ENCODE results near the gene MEF2D.

MEF2D gene

GRCh38 chr1:156523801-156524480, 23.4 kb upstream of the MEF2D start:
- no peak for DNase-seq

DNA sequence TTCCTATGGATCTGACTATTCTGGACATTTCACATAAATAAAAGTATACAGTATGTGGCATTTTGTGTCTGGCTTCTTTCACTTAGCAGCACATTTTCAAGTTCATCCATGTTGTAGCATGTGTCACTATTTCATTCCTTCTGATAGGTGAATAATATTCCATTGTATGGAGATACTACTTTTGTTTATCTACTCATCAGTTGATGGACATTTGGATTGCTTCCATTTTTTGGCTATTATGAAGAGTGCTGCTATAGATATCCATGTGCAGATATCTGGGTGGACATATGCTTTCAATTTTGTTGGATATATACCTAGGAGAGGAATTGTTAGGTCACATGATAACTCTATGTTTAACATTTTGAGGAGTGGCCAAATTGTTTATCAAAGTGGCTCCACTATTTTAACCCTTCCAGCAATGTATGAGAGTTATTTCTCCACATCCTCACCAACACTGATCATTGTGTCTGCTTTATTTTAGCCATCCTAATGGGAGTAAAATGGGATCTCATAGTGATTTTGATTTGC, 21.9 kb upstream of the MEF2D start:
- no peak for DNase-seq

GRCh38 chr1:156517748-156518147, 17.2 kb upstream of the MEF2D start:
- DNase-seq, result no peak

- DNase-seq, result no peak
Observed at GRCh38 chr1:156516821-156517220, 16.2 kb upstream of the MEF2D start.

- no peak for DNase-seq
Observed at GRCh38 chr1:156515956-156516355, 15.4 kb upstream of the MEF2D start.

- DNase-seq, result no peak
Observed at GRCh38 chr1:156513185-156513584, 12.6 kb upstream of the MEF2D start.

GRCh38 chr1:156511644-156512043, 11.1 kb upstream of the MEF2D start:
- DNase-seq, result no peak

DNA sequence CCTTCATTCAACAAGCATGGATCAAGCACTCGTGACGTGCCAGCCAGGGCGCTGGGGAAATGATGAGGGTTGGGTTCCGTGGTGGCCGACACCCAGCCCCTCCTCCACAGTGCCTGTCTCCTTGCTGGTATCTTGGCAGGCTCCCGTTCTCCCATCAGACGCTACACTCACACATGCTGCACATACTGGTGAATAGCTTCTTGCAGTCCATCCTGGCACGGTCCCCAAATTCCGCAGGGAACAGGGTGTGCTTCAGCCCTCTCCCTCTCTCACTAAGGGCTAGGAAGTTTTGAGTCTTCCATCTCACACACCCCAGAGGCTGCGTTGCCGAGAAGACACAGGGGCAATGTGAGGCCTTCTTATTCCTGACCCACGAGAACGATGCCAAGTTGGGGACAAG, 10.1 kb upstream of the MEF2D start:
- no peak for DNase-seq

DNA sequence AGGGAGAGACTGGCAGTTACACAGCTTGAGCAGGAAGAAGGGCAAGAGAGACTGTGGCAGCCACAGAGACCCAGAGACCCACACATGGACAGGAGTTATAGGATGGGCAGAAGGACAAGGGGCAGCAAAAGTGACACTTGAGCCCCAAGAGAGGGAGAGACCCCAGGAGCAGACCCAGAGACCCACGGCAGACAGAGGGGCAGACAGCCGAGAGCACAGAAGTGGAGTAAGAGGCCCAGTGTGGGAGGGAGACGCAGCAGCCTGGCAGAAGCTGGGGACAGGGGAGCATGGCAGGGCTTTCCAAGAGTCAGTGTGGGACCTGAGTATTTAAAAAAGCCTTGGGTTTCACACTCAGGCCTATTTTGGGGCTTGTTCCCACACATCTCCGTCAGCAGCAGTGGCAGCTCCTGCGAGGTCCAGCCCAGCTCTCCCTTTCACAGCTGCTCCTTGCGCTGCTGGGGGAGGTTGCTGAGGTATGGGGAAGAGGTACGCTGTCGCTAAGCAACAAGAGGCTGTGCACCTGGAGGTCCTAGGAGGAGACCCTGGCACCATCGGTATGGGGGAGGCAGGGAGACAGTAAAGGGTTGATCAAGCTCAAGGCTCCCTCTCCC, 9.0 kb upstream of the MEF2D start:
- no peak for DNase-seq

DNA sequence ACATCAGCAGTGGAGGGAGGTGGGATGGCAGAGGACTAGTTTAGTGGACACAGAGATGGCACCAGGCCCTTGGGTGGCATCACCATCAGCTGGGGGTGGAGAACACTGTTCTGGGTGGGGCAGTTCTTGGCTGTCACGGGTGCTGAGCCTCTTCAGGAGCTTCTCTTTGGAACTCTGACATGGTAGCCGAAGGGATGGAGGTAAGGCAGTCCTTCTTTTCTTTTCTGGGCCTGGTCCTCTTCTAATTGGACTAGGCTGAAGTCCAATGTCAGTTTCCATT, 8.3 kb upstream of the MEF2D start:
- DNase-seq, result no peak

GRCh38 chr1:156508205-156508954, 7.8 kb upstream of the MEF2D start:
- peak; percentile 14 to 31 for DNase-seq

- DNase-seq, result no peak
Observed at GRCh38 chr1:156506450-156506849, 5.9 kb upstream of the MEF2D start.

GRCh38 chr1:156505679-156506298, 5.2 kb upstream of the MEF2D start:
- no peak for DNase-seq

DNA sequence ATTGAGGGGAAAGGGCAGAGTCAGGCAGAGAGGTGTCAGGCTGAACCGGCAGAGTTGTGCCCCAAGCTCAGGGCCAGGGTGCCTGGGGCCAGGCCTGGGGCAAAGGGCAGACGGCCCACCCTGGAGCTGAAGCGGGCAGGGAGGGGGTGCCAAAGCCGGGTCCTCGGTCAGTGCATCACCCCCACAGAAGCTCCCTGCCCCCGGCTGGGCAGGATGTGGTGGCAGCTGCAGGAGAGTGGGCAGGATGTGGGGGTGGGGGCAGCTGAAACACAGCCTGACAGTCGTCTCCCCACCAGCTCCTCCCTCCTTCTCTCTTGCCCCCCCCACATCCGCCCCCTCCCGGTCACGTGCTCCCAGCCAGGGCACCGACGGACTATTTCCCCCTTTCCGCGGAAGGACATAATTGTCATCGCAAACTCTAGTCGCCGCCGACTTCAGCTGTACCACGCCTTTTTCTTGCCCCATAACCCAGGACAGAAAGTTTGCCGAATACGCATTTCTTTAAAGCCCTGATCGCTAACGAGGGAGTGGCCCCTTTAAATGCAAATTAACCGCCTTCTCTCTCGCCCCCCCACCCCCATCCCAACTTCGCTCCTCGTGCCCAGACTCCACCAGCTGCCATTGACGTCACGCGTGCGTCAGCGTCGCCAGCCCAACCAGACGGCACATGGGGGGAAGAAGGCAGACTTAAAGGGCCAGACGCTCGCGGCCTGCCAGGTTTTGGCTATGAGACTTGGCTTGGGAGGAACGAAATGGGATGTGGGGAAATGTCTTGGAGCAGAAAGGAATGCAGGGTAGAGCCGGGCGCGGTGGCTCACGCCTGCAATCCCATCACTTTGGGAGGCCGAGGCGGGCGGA, 4.5 kb upstream of the MEF2D start:
- DNase-seq, result peak; percentile 92

DNA sequence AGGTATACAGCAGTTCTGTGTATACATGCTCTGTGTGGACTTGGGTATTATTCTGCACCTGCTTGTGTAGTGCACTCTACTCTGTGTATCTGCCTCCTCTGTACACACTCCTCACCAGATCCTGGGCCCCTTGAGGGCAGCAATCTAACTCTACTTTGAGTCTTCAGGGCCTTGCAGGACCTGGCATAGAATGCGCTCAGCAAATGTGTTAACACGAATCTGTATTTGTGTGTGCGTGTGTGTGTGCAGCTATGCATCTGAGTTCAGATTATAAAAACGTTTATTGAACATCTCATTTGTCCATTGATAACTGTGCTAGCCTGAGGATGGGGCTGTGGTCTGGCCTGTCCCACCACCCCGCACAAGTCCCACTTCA, 3.9 kb upstream of the MEF2D start:
- DNase-seq, result no peak

GRCh38 chr1:156503698-156504437, 3.3 kb upstream of the MEF2D start:
- no peak for DNase-seq

- peak; percentile 34 to 53 for DNase-seq
Observed at GRCh38 chr1:156502894-156503697, 2.5 kb upstream of the MEF2D start.

DNA sequence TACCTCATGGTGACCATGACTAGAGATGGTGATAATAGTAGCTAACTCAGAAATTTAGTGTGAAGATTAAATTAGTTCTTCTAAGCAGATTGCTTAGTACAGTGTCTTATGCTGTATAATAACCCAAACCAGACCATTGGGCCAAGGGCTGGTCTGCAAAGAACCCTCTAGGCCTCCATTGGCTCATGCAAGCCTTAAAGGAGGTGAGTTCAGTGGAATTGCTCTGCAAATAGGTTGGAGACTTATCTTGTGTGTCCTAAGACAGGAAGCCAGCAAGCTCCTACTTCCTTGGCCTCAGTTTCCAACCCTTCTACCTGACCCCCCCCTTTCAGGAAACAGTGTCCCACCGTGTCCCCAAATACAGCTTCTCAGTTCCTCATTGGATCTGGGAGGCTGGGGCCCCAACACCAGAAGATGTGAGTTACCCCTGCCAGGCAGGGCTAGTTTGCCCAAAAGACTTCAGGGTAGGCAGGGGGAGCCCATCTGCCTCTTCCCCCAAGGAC, 1.9 kb upstream of the MEF2D start:
- no peak for DNase-seq

DNA sequence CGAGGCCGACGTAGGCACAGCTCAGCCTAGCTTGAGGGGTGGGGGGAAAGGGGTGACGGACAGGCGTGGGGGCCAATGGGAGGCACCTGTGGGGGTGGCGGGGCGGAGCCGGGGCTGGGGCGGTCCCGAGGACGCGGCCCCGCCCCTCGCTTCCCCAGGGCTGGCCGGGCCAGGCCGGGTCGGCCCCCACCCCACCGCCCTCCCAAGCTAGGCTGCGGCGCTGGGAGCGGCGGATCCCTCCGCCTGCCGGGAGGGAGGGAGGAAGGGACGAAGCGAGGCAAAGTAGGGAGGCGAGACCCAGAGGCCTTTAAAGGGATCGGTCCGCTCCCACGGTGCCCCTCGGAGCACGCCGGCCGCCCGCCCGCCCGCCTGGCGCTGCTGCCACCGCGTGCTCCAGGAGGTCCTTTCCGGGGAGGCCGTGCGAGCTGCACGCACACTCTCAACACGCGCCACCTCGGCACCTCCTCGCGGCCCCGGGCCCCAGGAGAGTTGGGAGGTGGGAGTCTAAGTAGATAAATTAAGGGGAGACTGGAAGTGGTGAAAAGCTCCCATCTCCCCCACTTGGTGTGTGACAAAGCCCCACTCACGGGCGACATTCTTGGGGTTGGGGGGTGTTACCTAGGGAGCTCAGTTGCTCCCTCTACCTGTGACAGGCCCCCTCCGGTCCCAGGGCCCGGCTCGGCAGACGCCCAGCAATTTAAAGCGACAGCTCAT, 375 bp upstream of the MEF2D start:
- peak; percentile 83 to 86 for DNase-seq

- DNase-seq, result no peak
Observed at GRCh38 chr1:156499842-156500542, 583 bp downstream of the MEF2D start.
